ENCODE data around the gene CMTM7.

Gene CMTM7

DNA sequence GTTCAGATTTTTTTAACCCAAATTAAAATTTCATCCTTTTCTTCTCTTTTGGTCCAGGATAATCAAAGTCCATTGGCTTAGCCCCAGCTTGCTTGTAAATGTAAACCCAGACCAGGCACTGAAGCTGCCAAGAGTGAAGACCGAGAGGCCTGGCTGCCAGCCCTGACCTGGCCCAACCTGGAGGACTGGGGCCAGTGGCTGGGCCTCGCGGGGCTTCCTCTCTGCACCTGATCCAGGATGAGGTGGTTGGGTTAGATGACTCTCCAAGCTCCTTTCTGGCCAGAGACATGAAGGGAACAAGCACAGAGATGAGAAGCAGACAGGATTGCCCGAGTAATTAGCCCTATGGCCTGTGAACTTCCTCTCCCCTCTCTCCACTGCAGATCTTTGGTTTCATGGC is 60.4 kb downstream of the CMTM7 start:
- no peak overlapping the region for H3K4me3 ChIP-seq (ENCODE audit: severe bottlenecking)
- no peaks in the 10 kb centered on the region for H3K4me1 ChIP-seq (ENCODE audit: insufficient read depth, poor library complexity, severe bottlenecking)
- no peak overlapping the region for H3K27ac ChIP-seq (ENCODE audit: poor library complexity, severe bottlenecking)
- TF ChIP-seq, protein P1, sequence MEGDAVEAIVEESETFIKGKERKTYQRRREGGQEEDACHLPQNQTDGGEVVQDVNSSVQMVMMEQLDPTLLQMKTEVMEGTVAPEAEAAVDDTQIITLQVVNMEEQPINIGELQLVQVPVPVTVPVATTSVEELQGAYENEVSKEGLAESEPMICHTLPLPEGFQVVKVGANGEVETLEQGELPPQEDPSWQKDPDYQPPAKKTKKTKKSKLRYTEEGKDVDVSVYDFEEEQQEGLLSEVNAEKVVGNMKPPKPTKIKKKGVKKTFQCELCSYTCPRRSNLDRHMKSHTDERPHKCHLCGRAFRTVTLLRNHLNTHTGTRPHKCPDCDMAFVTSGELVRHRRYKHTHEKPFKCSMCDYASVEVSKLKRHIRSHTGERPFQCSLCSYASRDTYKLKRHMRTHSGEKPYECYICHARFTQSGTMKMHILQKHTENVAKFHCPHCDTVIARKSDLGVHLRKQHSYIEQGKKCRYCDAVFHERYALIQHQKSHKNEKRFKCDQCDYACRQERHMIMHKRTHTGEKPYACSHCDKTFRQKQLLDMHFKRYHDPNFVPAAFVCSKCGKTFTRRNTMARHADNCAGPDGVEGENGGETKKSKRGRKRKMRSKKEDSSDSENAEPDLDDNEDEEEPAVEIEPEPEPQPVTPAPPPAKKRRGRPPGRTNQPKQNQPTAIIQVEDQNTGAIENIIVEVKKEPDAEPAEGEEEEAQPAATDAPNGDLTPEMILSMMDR (IDR thresholded peaks at IDR 0.05; ENCODE audit: poor library complexity, severe bottlenecking): no peak
- DNase-seq (ENCODE audit: low spot score) (no peak), ATAC-seq (ENCODE audit: low read depth) (no peak)
- no peaks in the 10 kb centered on the region; the same call in none of the 2 replicates for H3K36me3 ChIP-seq (ENCODE audit: low read depth)
- H3K9me3 ChIP-seq (ENCODE audit: severe bottlenecking): no peaks in the 10 kb centered on the region
- H3K27me3 ChIP-seq (ENCODE audit: insufficient read depth, poor library complexity, severe bottlenecking): no peaks in the 10 kb centered on the region

DNA sequence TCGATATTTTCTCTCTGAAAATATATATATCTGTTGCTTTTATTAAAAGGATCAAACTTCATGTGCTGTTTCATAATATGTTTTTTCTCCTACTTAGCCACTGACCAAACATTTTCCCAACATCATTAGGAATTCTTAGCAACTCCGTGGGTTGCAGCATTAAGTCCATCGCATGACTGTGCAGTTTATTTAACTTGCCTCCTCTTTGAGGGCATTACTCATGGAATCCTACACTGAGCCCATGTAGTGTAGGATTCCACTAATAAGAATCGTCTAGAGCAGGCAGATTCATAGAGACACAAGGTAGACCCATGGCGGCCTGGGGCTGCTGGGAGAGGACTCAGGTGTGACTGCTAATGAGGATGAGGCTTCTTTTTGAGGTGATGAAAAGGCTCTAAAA is 61.7 kb downstream of the CMTM7 start:
- TF ChIP-seq, protein P1 (IDR thresholded peaks at IDR 0.05; ENCODE audit: poor library complexity, severe bottlenecking): no peak
- ATAC-seq (ENCODE audit: low read depth): no peak
- no peak overlapping the region for H3K27ac ChIP-seq (ENCODE audit: poor library complexity, severe bottlenecking)

DNA sequence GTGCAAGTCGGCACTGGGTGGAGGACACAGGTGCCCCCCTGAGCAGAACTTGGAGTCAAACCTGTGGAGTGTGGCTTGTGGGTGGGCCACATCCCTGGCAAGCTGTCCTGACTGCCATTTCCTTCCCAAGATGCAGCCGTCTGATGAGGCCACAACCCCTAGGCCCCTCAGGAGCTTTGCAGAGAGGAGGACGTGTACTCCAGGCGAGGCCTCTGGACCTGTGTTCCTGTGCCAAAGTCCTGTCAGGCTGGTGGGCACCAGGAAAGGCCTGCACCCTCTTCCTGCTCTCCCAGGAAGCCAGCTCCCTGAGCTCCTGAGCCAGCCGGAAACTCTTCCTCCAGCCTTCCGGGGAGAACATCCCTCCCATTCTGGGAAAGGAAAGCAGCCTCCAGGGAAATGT is 62.5 kb downstream of the CMTM7 start:
- Histone ChIP-seq H3K27ac (ENCODE audit: poor library complexity, severe bottlenecking) (no peak overlapping the region), H3K36me3 (ENCODE audit: low read depth) (no peaks in the 10 kb centered on the region; the same call in none of the 2 replicates), H3K4me3 (ENCODE audit: severe bottlenecking) (no peak overlapping the region), H3K27me3 (ENCODE audit: insufficient read depth, poor library complexity, severe bottlenecking) (no peaks in the 10 kb centered on the region), H3K9me3 (ENCODE audit: severe bottlenecking) (no peaks in the 10 kb centered on the region), H3K4me1 (ENCODE audit: insufficient read depth, poor library complexity, severe bottlenecking) (no peaks in the 10 kb centered on the region)
- TF ChIP-seq, protein P1 (IDR thresholded peaks at IDR 0.05; ENCODE audit: poor library complexity, severe bottlenecking): no peak
- DNase-seq (ENCODE audit: low spot score): no peak
- no peak for ATAC-seq (ENCODE audit: low read depth)

More for the DNA sequence above, 61.7 kb downstream of the CMTM7 start:
- no peaks in the 10 kb centered on the region for H3K27me3 ChIP-seq (ENCODE audit: insufficient read depth, poor library complexity, severe bottlenecking)
- no peak for DNase-seq (ENCODE audit: low spot score)
- H3K4me3 ChIP-seq (ENCODE audit: severe bottlenecking): no peak overlapping the region
- H3K36me3 ChIP-seq (ENCODE audit: low read depth): no peaks in the 10 kb centered on the region; the same call in none of the 2 replicates
- H3K4me1 ChIP-seq (ENCODE audit: insufficient read depth, poor library complexity, severe bottlenecking): no peaks in the 10 kb centered on the region
- H3K9me3 ChIP-seq (ENCODE audit: severe bottlenecking): no peaks in the 10 kb centered on the region

DNA sequence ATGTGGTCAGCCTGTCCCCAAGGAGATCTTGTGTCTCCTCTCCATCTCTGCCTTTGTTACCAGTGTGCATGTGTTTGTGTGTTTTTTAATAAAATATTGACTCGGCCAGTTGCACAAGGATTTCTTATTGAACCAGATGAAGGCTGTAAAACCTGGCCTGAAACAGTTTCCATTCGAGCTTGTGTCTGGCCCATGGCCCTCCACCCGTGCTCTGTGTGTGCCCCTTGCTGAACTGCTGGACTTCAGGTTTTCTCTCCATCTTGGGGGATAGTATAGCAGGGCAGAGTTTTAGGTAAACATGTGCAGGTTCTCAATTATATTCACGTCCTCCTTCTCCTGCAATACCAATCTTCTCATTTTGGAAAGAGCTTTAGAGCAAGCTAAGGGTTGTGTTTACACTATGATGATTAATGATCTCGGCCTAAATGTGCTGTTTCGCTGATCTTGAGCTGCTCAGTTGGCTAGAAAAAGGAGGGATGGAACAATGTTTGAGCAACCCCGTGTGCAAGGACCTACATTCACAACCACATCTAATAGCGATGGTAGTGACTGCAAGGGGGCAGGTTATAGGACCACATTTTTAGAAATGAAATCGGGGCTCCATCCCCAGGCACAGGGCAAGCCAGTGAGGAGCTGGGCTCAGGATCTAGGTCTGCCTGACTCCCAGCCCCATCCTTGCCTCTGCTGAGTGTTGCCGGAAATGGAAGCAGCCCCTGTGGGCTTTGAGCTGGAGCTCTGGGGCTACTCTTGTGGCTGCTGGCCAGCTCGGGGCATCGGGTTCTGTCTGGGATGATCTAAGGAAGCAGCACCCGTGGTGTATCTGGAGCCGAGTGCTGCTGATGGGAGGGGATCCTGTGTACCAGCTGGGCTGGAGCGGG is 63.3 kb downstream of the CMTM7 start:
- Histone ChIP-seq H3K4me3 (ENCODE audit: severe bottlenecking) (no peak overlapping the region), H3K4me1 (ENCODE audit: insufficient read depth, poor library complexity, severe bottlenecking) (no peaks in the 10 kb centered on the region), H3K27ac (ENCODE audit: poor library complexity, severe bottlenecking) (no peak overlapping the region), H3K36me3 (ENCODE audit: low read depth) (no peaks in the 10 kb centered on the region; the same call in none of the 2 replicates), H3K9me3 (ENCODE audit: severe bottlenecking) (no peaks in the 10 kb centered on the region), H3K27me3 (ENCODE audit: insufficient read depth, poor library complexity, severe bottlenecking) (no peaks in the 10 kb centered on the region)
- no peak for DNase-seq (ENCODE audit: low spot score)
- ATAC-seq (ENCODE audit: low read depth): no peak
- TF ChIP-seq, protein P1 (IDR thresholded peaks at IDR 0.05; ENCODE audit: poor library complexity, severe bottlenecking): no peak

Measured in RWPE2 (cell line).